IMR-90 (cell line): Measurements from ENCODE around the gene CYP2B6. TPM values are rescaled to one million over a fixed set of nuclear protein-coding genes. Genes with fewer than 3 reads are reported as not detected.

ENCODE experiments used
- ATAC-seq: fragments of 200-7000 bp; cut with Tn5 transposase; 2 replicates; pipeline ENCODE4 v1.9.1; 2020; ENCODE audit warnings: low read depth, mild to moderate bottlenecking, moderate library complexity
- BruUV-seq: library from RNA; stranded (reverse); fragments of 400-500 nt; replicated peaks from 2 replicates; lab custom pipeline; 2021; lab: Mats Ljungman, UMichigan
- CTCF ChIA-PET: fragments of 300-600 bp; formaldehyde crosslinking; extraction: SDS; loops from one replicate; lab custom pipeline; 2021; ENCODE audit warnings: antibody characterized with exemption; lab: Yijun Ruan, JAX
- POLR2A ChIA-PET: fragments of 300-600 bp; sonication (Branson Sonifier 250); formaldehyde crosslinking; loops from one replicate; lab custom pipeline; 2022; ENCODE audit warnings: antibody characterized with exemption; ENCODE audit not compliant: unreplicated experiment; lab: Charles Lee
- DNase-seq: peaks from one replicate; pipeline ENCODE4 v3.0.0; 2013
- H2AFZ ChIP-seq: replicated peaks from 2 replicates; pipeline ENCODE3; 2013; ENCODE audit warnings: low read length, mild to moderate bottlenecking; ENCODE audit not compliant: poor library complexity
- H2AK5ac ChIP-seq: 2 replicates; pipeline ENCODE4 v1.6.1; 2013; ENCODE audit warnings: low read depth, low read length, inconsistent platforms
- H2AK9ac ChIP-seq: replicated peaks from 2 replicates; pipeline ENCODE3; 2013; ENCODE audit warnings: mild to moderate bottlenecking, low read depth, low read length, moderate library complexity; ENCODE audit not compliant: poor library complexity
- H2BK120ac ChIP-seq: 2 replicates; pipeline ENCODE4 v1.6.1; 2013; ENCODE audit warnings: low read depth, low read length, inconsistent platforms
- H2BK15ac ChIP-seq: 3 replicates; pipeline ENCODE4 v1.6.1; 2013; ENCODE audit warnings: low read depth, low read length, inconsistent platforms
- H2BK20ac ChIP-seq: 2 replicates; pipeline ENCODE4 v1.6.1; 2013; ENCODE audit warnings: low read depth, mild to moderate bottlenecking, inconsistent platforms, low read length, moderate library complexity
- H2BK5ac ChIP-seq: 2 replicates; pipeline ENCODE4 v1.6.1; 2013; ENCODE audit warnings: mild to moderate bottlenecking, low read depth, low read length, inconsistent platforms; ENCODE audit not compliant: poor library complexity, severe bottlenecking
- H3K14ac ChIP-seq: replicated peaks from 2 replicates; pipeline ENCODE4 v1.6.1; 2013; ENCODE audit warnings: low read depth, low read length, inconsistent platforms
- H3K18ac ChIP-seq: 2 replicates; pipeline ENCODE4 v1.6.1; 2013; ENCODE audit warnings: low read depth, low read length, control low read depth
- H3K23ac ChIP-seq: 2 replicates; pipeline ENCODE4 v1.6.1; 2013; ENCODE audit warnings: low read depth, low read length, inconsistent platforms
- H3K27ac ChIP-seq: 2 replicates; pipeline ENCODE4 v1.5.1; 2013; ENCODE audit warnings: mild to moderate bottlenecking, control low read depth, low read length; ENCODE audit not compliant: insufficient read depth
- H3K27me3 ChIP-seq: 2 replicates; pipeline ENCODE4 v1.6.1; 2013; ENCODE audit warnings: low read length; ENCODE audit not compliant: control insufficient read depth, insufficient read depth
- H3K36me3 ChIP-seq: 2 replicates; pipeline ENCODE4 v1.6.1; 2013; ENCODE audit warnings: low read length, mixed read lengths; ENCODE audit not compliant: control insufficient read depth, insufficient read depth
- H3K4ac ChIP-seq: 2 replicates; pipeline ENCODE4 v1.6.1; 2013; ENCODE audit warnings: low read depth, low read length, inconsistent platforms
- H3K4me1 ChIP-seq: 2 replicates; pipeline ENCODE4 v1.6.1; 2013; ENCODE audit warnings: low read length, mixed read lengths; ENCODE audit not compliant: control insufficient read depth, insufficient read depth
- H3K4me2 ChIP-seq: 2 replicates; pipeline ENCODE4 v1.6.1; 2013; ENCODE audit warnings: low read depth, mild to moderate bottlenecking, control low read depth, low read length, moderate library complexity
- H3K4me3 ChIP-seq: 2 replicates; pipeline ENCODE4 v1.5.1; 2013; ENCODE audit warnings: low read depth, mild to moderate bottlenecking, control low read depth, low read length, moderate library complexity; ENCODE audit not compliant: insufficient read depth
- H3K56ac ChIP-seq: 2 replicates; pipeline ENCODE4 v1.6.1; 2013; ENCODE audit warnings: low read length, inconsistent platforms; ENCODE audit not compliant: insufficient read depth; ENCODE audit errors: extremely low read depth
- H3K79me1 ChIP-seq, 2 experiments: 2 replicates each; pipeline ENCODE4 v1.6.1; 2013; ENCODE audit warnings: low read length in 2 of 2, inconsistent platforms in 1 of 2, low read depth in 1 of 2
- H3K9ac ChIP-seq: 2 replicates; pipeline ENCODE4 v1.6.1; 2013; ENCODE audit warnings: low read depth, low read length, control low read depth
- H3K9me1 ChIP-seq: 2 replicates; pipeline ENCODE4 v1.6.1; 2013; ENCODE audit warnings: low read length, inconsistent platforms; ENCODE audit not compliant: insufficient read depth
- H3K9me3 ChIP-seq: 2 replicates; pipeline ENCODE4 v1.6.1; 2013; ENCODE audit warnings: low read length; ENCODE audit not compliant: control insufficient read depth, insufficient read depth
- H4K20me1 ChIP-seq: 2 replicates; pipeline ENCODE4 v1.6.1; 2013; ENCODE audit warnings: low read length, inconsistent platforms; ENCODE audit not compliant: insufficient read depth
- H4K5ac ChIP-seq: 2 replicates; pipeline ENCODE4 v1.6.1; 2013; ENCODE audit warnings: mild to moderate bottlenecking, low read depth, low read length, control low read depth
- H4K8ac ChIP-seq, 2 experiments: 2 replicates each; pipeline ENCODE4 v1.6.1; 2013; ENCODE audit warnings: low read depth in 2 of 2, low read length in 2 of 2, control low read depth in 1 of 2, inconsistent platforms in 1 of 2
- H4K91ac ChIP-seq: 2 replicates; pipeline ENCODE4 v1.6.1; 2013; ENCODE audit warnings: low read depth, low read length, inconsistent platforms; ENCODE audit not compliant: insufficient read depth
- BHLHE40 ChIP-seq: fragments of 150-350 bp; IDR thresholded peaks from 2 replicates; pipeline ENCODE4 v1.6.1; 2016; ENCODE audit warnings: mild to moderate bottlenecking, low read depth, low read length
- MAFK ChIP-seq: IDR thresholded peaks from 2 replicates; pipeline ENCODE4 v1.6.1; 2012; ENCODE audit warnings: low read depth, low read length, improper control_type of control experiment
- MXI1 ChIP-seq: IDR thresholded peaks from 2 replicates; pipeline ENCODE4 v1.6.1; 2012; ENCODE audit warnings: low read depth, mild to moderate bottlenecking, low read length, moderate library complexity, borderline replicate concordance
- NFE2L2 ChIP-seq: fragments of 150-350 bp; IDR thresholded peaks from 2 replicates; pipeline ENCODE4 v1.6.1; 2016; ENCODE audit warnings: low read depth, mild to moderate bottlenecking, low read length
- RAD21 ChIP-seq: IDR thresholded peaks from 2 replicates; pipeline ENCODE4 v1.6.1; 2012; ENCODE audit warnings: low read length, improper control_type of control experiment
- RCOR1 ChIP-seq: IDR thresholded peaks from 2 replicates; pipeline ENCODE4 v1.6.1; 2012; ENCODE audit warnings: mild to moderate bottlenecking, low read length, improper control_type of control experiment; ENCODE audit not compliant: insufficient replicate concordance
- RFX5 ChIP-seq: IDR thresholded peaks from 2 replicates; pipeline ENCODE4 v1.8.0; 2012; ENCODE audit warnings: low read depth, mild to moderate bottlenecking, low read length, moderate library complexity
- USF2 ChIP-seq: fragments of 150-350 bp; IDR thresholded peaks from 2 replicates; pipeline ENCODE4 v1.6.1; 2017; ENCODE audit warnings: mild to moderate bottlenecking, antibody characterized with exemption, low read length, low read depth
- WGBS, 2 experiments: methylation state at CpG; one replicate each; pipeline versions ENCODE4 v1.1.5 to v1.1.7; 2013; ENCODE audit warnings: missing lambda C conversion rate in 2 of 2; ENCODE audit not compliant: insufficient read length in 1 of 2; ENCODE audit errors: extremely low coverage in 2 of 2; 5-methylcytosine and 5-hydroxymethylcytosine counted together
- dilution Hi-C: fragments of 300-500 bp; cut with HindIII; formaldehyde crosslinking; loops from one replicate; pipeline ENCODE4 v1.14.3; 2018; ENCODE audit warnings: low sequenced_read_pairs; ENCODE audit not compliant: unreplicated experiment
- in situ Hi-C: fragments of 300-500 bp; cut with MboI; formaldehyde crosslinking; loops from 3 replicates; pipeline ENCODE4 v1.14.3; 2019; ENCODE audit warnings: low sequenced_read_pairs, inconsistent platforms, mixed read lengths
- intact Hi-C: fragments of 100-400 bp; cut with micrococcal nuclease; formaldehyde crosslinking; loops from 2 replicates; pipeline ENCODE4 v1.10.0; 2022
- polyA plus RNA-seq, 3 experiments: library from polyadenylated mRNA; depleted of rRNA; stranded (reverse); fragments of >200 nt; gene quantifications; 2 replicates each; pipeline ENCODE4 v1.2.3, GENCODE V29; 2012; ENCODE audit warnings: low replicate concordance in 1 of 3
- total RNA-seq: library from RNA; depleted of rRNA; stranded (reverse); fragments of >200 nt; gene quantifications from 2 replicates; pipeline ENCODE4 v1.2.3, GENCODE V29; 2012

Gene CYP2B6
- total and polyA plus RNA-seq, 2 of the 4 experiments (the other 2 are of a cell fraction) = not detected

- dilution Hi-C loops = no loop called here
- H2BK15ac ChIP-seq = no peak overlapping the region
- no TSS peak for BruUV-seq
Measured at GRCh38 chr19:41029524-41030432, 38.7 kb downstream of the CYP2B6 start.

More at GRCh38 chr19:41029524-41030432, 38.7 kb downstream of the CYP2B6 start:
- no peak overlapping the region for H2BK5ac ChIP-seq
- H2BK120ac ChIP-seq = no peak overlapping the region
- H3K56ac ChIP-seq = no peak overlapping the region
- WGBS, 2 experiments = 61% methylated on average over 2 of the region's 4 CpGs; no CpG with 5 or more reads in 1 of the 2 experiments
- no peak for DNase-seq
- no peak overlapping the region for H3K18ac ChIP-seq
- H3K27ac ChIP-seq = no peak overlapping the region
- H3K4ac ChIP-seq = no peak overlapping the region
- H3K4me3 ChIP-seq = no peak overlapping the region
- no peak overlapping the region for H2AFZ ChIP-seq
- no peaks in the 10 kb centered on the region for H3K9me1 ChIP-seq
- H3K14ac ChIP-seq = no peak overlapping the region
- H4K8ac ChIP-seq = no peak overlapping the region
- intact Hi-C loops = no loop called here
- H3K79me1 ChIP-seq = no peaks in the 10 kb centered on the region
- no peak overlapping the region for H3K4me2 ChIP-seq
- H3K4me1 ChIP-seq = no peaks in the 10 kb centered on the region
- TF ChIP-seq MAFK = no peak
- no peak for TF ChIP-seq RFX5
- no peak for TF ChIP-seq BHLHE40
- TF ChIP-seq MXI1 = no peak
- no peak for TF ChIP-seq NFE2L2
- no peak for TF ChIP-seq RAD21
- TF ChIP-seq USF2 = no peak
- no peak for TF ChIP-seq RCOR1
- ATAC-seq = no peak
- H4K20me1 ChIP-seq = no peaks in the 10 kb centered on the region
- in situ Hi-C loops = no loop called here
- ChIA-PET POLR2A (no interaction called here), CTCF (no interaction called here)
- H4K91ac ChIP-seq = no peak overlapping the region
- H3K27me3 ChIP-seq = peaks cover 4% of the 10 kb centered on the region; the same call in 1 of the 2 replicates
- H2BK20ac ChIP-seq = no peak overlapping the region
- H3K36me3 ChIP-seq = no peaks in the 10 kb centered on the region
- H3K23ac ChIP-seq = no peak overlapping the region
- H3K9me3 ChIP-seq = no peaks in the 10 kb centered on the region
- no peak overlapping the region for H4K5ac ChIP-seq
- no peak overlapping the region for H3K9ac ChIP-seq
- H2AK9ac ChIP-seq = no peak overlapping the region
- H2AK5ac ChIP-seq = no peak overlapping the region
